HG03159 (cell line): ENCODE results near the gene APBB1IP.
"Not testable (repeated sequence)": the region's sequence is repeated elsewhere in the genome, so short reads cannot be mapped to it uniquely, and the experiment has no call there.

Experiments used
- ATAC-seq: cut with Tn5 transposase; IDR thresholded peaks from one replicate; pipeline ENCODE4 v1.9.1; 2021; ENCODE audit warnings: mild to moderate bottlenecking, moderate library complexity; ENCODE audit not compliant: unreplicated experiment

The APBB1IP gene

GRCh38 chr10:26550774-26551526 is 112.8 kb downstream of the APBB1IP start:
- ATAC-seq = no peak

DNA sequence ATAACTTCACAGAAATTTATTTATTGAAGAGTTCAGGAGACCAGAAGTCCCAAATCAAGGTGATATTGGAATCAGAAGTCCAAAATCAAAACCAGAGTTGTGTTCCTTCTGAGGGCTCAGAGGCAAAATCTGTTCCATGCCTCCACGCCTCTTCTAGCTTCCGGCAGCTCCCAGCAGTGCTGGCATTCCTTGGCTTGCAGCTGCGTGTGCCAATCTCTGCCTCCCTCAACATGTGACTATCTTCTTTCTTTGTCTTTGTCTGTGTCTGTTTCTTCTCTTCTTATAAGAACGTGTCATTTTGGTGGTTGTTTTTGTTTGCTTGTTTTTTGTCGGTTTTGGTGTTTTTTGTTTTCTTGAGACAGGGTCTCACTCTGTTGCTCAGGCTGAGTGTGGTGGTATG is 116.1 kb downstream of the APBB1IP start:
- no peak for ATAC-seq

GRCh38 chr10:26555719-26556368 is 117.7 kb downstream of the APBB1IP start:
- ATAC-seq = no peak

GRCh38 chr10:26556748-26557640 is 118.9 kb downstream of the APBB1IP start:
- ATAC-seq = no peak

GRCh38 chr10:26557641-26558014 is 119.5 kb downstream of the APBB1IP start:
- no peak for ATAC-seq

GRCh38 chr10:26566525-26567350 is 128.6 kb downstream of the APBB1IP start:
- no peak for ATAC-seq

DNA sequence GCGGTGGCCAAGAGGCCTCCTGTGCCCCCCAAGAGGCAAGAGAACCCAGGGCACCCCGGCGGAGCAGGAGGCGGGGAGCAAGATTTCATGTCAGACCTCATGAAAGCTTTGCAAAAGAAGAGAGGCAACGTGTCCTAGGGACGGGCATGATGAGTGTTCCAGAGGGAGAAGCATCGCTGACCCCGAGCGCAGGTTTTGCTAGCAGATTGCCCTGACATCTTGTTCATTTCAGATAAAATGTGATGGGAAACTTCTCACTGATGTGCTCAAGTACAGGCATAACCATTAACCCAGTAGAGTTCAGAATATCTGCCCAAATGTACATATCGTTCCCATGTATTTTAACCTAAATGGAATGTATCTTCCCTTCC is 129.2 kb downstream of the APBB1IP start:
- ATAC-seq = no peak

GRCh38 chr10:26571655-26572054 is 133.5 kb downstream of the APBB1IP start:
- no peak for ATAC-seq

GRCh38 chr10:26573674-26574073 is 135.5 kb downstream of the APBB1IP start:
- no peak for ATAC-seq

DNA sequence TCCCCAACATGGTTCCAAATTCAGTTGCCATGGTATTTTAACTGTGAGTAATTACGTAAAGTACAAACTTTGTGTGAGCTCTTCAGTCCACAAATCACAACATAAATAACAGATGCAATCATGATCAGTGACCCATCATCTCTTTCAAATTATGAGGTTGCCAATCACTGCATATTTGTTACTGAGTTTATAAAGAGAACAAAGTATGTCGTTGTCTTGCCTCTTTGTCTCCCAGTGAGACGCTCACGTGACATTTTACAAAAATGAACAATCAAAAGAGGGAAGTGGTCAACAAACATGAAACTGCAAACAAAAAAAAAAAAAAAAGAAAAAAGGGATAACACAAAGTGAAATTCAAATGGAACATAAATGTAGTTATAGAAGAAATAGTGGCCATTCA is 136.6 kb downstream of the APBB1IP start:
- ATAC-seq = peak; percentile 88

GRCh38 chr10:26578371-26578770 is 140.2 kb downstream of the APBB1IP start:
- ATAC-seq = not testable (repeated sequence)

GRCh38 chr10:26579256-26580063 is 141.3 kb downstream of the APBB1IP start:
- no peak for ATAC-seq

GRCh38 chr10:26586211-26586610 is 148.1 kb downstream of the APBB1IP start:
- no peak for ATAC-seq

GRCh38 chr10:26588611-26589010 is 150.5 kb downstream of the APBB1IP start:
- ATAC-seq = no peak

- not testable (repeated sequence) for ATAC-seq
These were observed 151.7 kb downstream of the APBB1IP start for GRCh38 chr10:26589813-26590212.

DNA sequence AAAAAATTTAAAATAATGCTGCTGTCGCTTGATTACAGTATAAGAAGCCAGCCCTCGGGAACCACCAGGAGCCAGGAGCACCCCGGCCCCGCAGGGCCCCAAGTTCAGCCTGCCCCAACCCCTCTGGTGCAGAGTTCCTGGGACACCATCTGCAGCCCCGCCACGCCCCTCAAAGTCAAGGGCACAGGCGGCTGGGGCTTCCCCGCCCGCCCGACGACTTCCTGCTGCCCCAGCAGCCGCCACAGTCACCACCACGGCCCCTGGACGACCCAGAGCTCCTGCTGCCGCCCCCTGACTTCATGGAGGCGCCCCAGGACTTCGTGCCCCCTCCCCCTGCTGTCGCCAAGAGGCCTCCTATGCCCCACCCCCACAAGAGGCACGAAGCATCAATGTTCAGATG is 155.8 kb downstream of the APBB1IP start:
- ATAC-seq = no peak

DNA sequence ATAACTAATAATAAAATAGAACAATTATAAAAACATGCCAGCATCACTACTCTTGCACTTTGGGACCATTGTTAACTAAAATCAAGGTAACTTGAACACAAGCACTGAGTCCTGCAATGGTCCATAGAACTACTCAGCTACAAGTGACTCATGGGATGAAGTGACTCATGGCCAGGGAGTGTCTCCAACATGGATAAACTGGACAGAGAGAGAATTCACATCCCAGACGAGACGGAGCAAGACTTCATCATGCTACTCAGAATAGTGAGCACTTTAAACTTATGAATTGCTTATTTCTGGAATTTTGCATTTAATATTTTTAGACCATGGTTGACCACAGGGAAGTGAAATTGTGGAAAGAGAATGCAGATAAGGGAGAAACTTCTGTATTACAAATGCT is 165.1 kb downstream of the APBB1IP start:
- ATAC-seq = not testable (repeated sequence)

GRCh38 chr10:26604320-26605093 is 166.4 kb downstream of the APBB1IP start:
- ATAC-seq = not testable (repeated sequence)

DNA sequence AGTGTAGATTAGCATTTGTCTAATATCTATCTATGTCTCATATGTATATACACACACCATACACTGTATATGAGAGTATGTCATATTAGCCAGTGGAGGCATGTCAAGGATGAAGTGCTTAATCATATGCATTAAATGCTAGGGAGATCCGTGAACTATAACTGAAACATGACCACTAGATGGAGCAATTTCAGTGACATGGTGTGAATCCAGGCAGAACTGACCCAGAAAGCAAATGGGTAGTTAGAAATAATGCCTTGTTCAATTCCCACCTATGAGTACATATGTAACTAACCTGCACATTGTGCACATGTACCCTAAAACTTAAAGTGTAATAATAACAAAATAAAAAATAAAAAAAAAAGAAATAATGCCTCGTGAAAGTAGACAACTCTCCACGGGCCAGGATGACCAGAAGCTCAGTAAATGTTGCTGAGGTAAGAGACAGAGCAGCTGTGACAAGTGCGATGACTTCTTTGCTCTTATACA is 168.3 kb downstream of the APBB1IP start:
- peak; percentile 62 for ATAC-seq
